Loucy (cell line): ENCODE data around the gene HIGD1C.

Experiments used
- H2AFZ ChIP-seq: fragments of 200-600 bp; sonication (generic); 2 replicates; pipeline ENCODE4 v1.6.0; 2016; ENCODE audit warnings: antibody characterized with exemption, mild to moderate bottlenecking, low read length, moderate library complexity
- H3F3A ChIP-seq: fragments of 200-600 bp; 2 replicates; pipeline ENCODE4 v1.6.0; 2016; ENCODE audit warnings: antibody characterized with exemption, low read depth, mild to moderate bottlenecking
- H3K27me3 ChIP-seq: fragments of 200-600 bp; sonication (generic); 2 replicates; pipeline ENCODE4 v1.6.1; 2014; ENCODE audit warnings: low read length, mild to moderate bottlenecking; ENCODE audit not compliant: insufficient read depth, poor library complexity, severe bottlenecking
- H3K36me3 ChIP-seq: fragments of 200-600 bp; sonication (generic); 2 replicates; pipeline ENCODE4 v1.6.1; 2016; ENCODE audit warnings: low read length; ENCODE audit not compliant: insufficient read depth
- H3K4me1 ChIP-seq: fragments of 200-600 bp; sonication (generic); 2 replicates; pipeline ENCODE4 v1.5.1; 2014; ENCODE audit warnings: low read length, mild to moderate bottlenecking; ENCODE audit not compliant: insufficient read depth, poor library complexity, severe bottlenecking
- H3K4me2 ChIP-seq: fragments of 200-600 bp; sonication (generic); 2 replicates; pipeline ENCODE4 v1.6.0; 2014; ENCODE audit warnings: antibody characterized with exemption, low read length, low read depth, mild to moderate bottlenecking; ENCODE audit not compliant: poor library complexity, severe bottlenecking
- H3K4me3 ChIP-seq: fragments of 200-600 bp; sonication (generic); 2 replicates; pipeline ENCODE4 v1.5.1; 2014; ENCODE audit warnings: low read length, mild to moderate bottlenecking, mixed read lengths; ENCODE audit not compliant: poor library complexity, severe bottlenecking
- H3K79me2 ChIP-seq: fragments of 200-600 bp; sonication (generic); 2 replicates; pipeline ENCODE4 v1.6.1; 2014; ENCODE audit warnings: low read length; ENCODE audit not compliant: insufficient read depth
- H3K9ac ChIP-seq: fragments of 200-600 bp; sonication (generic); 2 replicates; pipeline ENCODE4 v1.6.0; 2014; ENCODE audit warnings: mild to moderate bottlenecking, low read depth, low read length, moderate library complexity; ENCODE audit not compliant: poor library complexity, severe bottlenecking
- H3K9me2 ChIP-seq: fragments of 200-600 bp; sonication (generic); replicated peaks from 2 replicates; pipeline ENCODE4 v1.6.1; 2016; ENCODE audit warnings: low read depth, low read length, mixed read lengths
- H3K9me3 ChIP-seq: fragments of 200-600 bp; sonication (generic); 2 replicates; pipeline ENCODE4 v1.6.1; 2014; ENCODE audit warnings: mild to moderate bottlenecking, antibody characterized with exemption, low read length, low read depth; ENCODE audit not compliant: insufficient read depth
- H4K20me1 ChIP-seq: fragments of 200-600 bp; sonication (generic); 2 replicates; pipeline ENCODE4 v1.6.0; 2014; ENCODE audit warnings: antibody characterized with exemption, low read length, mild to moderate bottlenecking; ENCODE audit not compliant: insufficient read depth, poor library complexity, severe bottlenecking
- EZH2phosphoT487 ChIP-seq: fragments of 200-600 bp; IDR thresholded peaks from 2 replicates; pipeline ENCODE4 v1.6.1; 2018; ENCODE audit warnings: antibody characterized with exemption, mild to moderate bottlenecking, moderate library complexity, borderline replicate concordance
- TF ChIP-seq, protein P1 (sequence below): fragments of 200-600 bp; sonication (generic); conservative IDR thresholded peaks from 2 replicates; pipeline ENCODE4 v1.5.1; 2014; ENCODE audit warnings: mild to moderate bottlenecking, antibody characterized with exemption, low read length

Gene HIGD1C

DNA sequence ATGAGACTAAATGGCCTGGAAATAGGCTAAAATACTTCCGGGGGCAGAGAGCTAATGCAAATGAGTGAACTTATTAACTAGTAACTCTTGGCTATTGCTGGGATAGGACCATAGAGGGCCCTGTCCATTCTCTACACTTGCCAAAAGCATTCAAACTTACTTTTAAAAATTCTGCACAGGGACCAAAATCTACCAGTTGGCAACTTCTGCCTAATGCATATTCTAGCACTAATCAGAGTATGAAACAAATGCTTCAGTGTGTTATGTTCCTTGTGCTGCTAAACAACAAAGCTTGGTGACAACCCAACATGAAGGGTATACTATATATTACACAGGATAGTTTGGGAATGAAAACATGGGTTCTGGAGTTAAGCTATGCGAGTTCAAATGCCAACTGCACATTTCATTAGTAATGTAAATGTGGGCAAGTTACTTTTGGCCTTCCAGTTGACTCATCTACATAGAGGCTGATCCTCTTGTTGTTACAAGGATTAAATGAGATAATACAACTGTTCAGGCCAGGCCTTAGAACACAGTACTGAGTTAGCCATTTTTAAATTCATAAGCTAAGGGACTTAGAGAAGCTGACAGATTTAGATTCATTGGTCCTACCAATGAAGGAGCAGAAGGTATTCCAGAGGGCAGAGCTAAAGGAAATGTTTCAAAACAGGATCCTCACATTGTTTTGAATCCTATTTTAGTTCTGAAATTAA, 32.4 kb downstream of the HIGD1C start:
- TF ChIP-seq, protein P1, sequence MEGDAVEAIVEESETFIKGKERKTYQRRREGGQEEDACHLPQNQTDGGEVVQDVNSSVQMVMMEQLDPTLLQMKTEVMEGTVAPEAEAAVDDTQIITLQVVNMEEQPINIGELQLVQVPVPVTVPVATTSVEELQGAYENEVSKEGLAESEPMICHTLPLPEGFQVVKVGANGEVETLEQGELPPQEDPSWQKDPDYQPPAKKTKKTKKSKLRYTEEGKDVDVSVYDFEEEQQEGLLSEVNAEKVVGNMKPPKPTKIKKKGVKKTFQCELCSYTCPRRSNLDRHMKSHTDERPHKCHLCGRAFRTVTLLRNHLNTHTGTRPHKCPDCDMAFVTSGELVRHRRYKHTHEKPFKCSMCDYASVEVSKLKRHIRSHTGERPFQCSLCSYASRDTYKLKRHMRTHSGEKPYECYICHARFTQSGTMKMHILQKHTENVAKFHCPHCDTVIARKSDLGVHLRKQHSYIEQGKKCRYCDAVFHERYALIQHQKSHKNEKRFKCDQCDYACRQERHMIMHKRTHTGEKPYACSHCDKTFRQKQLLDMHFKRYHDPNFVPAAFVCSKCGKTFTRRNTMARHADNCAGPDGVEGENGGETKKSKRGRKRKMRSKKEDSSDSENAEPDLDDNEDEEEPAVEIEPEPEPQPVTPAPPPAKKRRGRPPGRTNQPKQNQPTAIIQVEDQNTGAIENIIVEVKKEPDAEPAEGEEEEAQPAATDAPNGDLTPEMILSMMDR, result no peak
- TF ChIP-seq EZH2phosphoT487, result no peak
- no peak overlapping the region for H3K4me3 ChIP-seq
- H3K9me3 ChIP-seq, result no peaks in the 10 kb centered on the region
- H3K9ac ChIP-seq, result no peak overlapping the region
- H3K4me2 ChIP-seq, result no peak overlapping the region
- H4K20me1 ChIP-seq, result no peaks in the 10 kb centered on the region
- H3K36me3 ChIP-seq, result peaks cover 37% of the 10 kb centered on the region; the same call in 1 of the 2 replicates
- H3K4me1 ChIP-seq, result no peaks in the 10 kb centered on the region
- H3K9me2 ChIP-seq, result no peaks in the 10 kb centered on the region
- H3F3A ChIP-seq, result no peaks in the 10 kb centered on the region
- H2AFZ ChIP-seq, result no peak overlapping the region
- no peaks in the 10 kb centered on the region for H3K27me3 ChIP-seq
- no peaks in the 10 kb centered on the region for H3K79me2 ChIP-seq

DNA sequence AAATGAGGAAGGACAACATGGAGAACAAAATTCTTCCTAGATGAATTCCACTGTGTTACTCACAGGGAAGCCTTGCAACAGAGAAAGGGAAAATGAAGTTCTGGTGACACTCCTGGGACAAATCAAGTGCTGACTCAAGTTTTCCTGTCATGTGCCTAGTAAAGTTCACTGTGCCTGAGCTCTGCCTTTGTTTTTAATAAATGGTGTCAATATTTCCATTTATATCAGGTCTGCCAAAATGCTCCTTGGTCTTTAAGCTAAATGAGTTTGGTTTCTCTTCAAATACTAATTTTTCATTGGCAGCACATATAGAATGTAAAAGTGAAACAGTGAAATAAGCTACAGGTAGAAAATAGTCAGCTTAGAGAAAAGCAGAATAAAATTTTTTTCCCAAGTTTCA, 33.0 kb downstream of the HIGD1C start:
- H3K27me3 ChIP-seq, result no peaks in the 10 kb centered on the region
- no peak overlapping the region for H3K4me3 ChIP-seq
- TF ChIP-seq, protein P1, result no peak
- TF ChIP-seq EZH2phosphoT487, result no peak
- H3K9me2 ChIP-seq, result no peaks in the 10 kb centered on the region
- no peak overlapping the region for H3K9ac ChIP-seq
- H3K36me3 ChIP-seq, result peaks cover 42% of the 10 kb centered on the region; the same call in 1 of the 2 replicates
- H3K4me2 ChIP-seq, result no peak overlapping the region
- no peaks in the 10 kb centered on the region for H3K79me2 ChIP-seq
- no peaks in the 10 kb centered on the region for H3K9me3 ChIP-seq
- no peak overlapping the region for H2AFZ ChIP-seq
- H3K4me1 ChIP-seq, result no peaks in the 10 kb centered on the region
- no peaks in the 10 kb centered on the region for H3F3A ChIP-seq
- H4K20me1 ChIP-seq, result no peaks in the 10 kb centered on the region

DNA sequence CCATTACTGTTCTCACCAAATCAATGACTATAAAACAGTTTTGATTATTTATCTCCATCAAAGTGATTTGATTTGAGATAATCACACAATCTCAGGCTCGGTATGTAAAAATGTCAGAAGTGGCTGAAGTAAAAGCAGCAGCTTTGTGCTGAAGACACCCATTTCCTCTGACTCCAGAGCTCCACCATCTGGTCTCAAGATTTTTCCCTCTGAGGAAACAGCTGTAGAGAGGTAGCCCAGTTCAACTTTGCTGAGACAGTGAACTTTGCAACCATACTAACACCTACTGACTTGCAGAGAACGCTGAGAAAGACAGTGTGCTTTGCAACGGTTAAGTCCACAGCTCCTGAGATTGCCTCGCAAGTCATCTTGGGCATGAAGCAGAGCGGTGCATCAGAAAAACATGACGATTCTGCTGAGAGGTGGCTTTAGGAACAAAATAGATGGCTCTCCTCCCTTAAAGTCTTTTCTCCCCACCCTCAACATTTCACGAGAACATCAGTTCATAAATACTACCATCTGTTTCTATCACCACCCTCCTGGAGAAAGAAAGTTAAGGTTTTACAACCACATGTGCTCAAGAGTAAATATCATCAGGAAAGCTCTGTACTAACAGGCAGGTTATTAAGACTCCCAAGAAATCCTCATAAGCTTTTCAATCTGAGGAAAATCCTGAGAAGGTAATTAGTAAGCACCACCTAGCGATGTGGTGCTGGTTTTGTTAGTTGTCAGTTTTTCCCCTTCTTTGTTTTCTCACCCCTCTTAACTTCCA, 34.8 kb downstream of the HIGD1C start:
- H4K20me1 ChIP-seq, result no peaks in the 10 kb centered on the region
- H3K27me3 ChIP-seq, result no peaks in the 10 kb centered on the region
- no peak overlapping the region for H2AFZ ChIP-seq
- H3K4me2 ChIP-seq, result no peak overlapping the region
- no peak overlapping the region for H3K9ac ChIP-seq
- no peaks in the 10 kb centered on the region for H3K9me2 ChIP-seq
- no peaks in the 10 kb centered on the region for H3F3A ChIP-seq
- no peaks in the 10 kb centered on the region for H3K9me3 ChIP-seq
- no peak overlapping the region for H3K4me3 ChIP-seq
- no peaks in the 10 kb centered on the region for H3K4me1 ChIP-seq
- TF ChIP-seq, protein P1, result peak; percentile 76
- no peak for TF ChIP-seq EZH2phosphoT487
- H3K79me2 ChIP-seq, result no peaks in the 10 kb centered on the region
- H3K36me3 ChIP-seq, result peaks cover 60% of the 10 kb centered on the region
